B cell (primary cell): ENCODE data around the gene ZFR. TPM values are rescaled to one million over a fixed set of nuclear protein-coding genes. Genes with fewer than 3 reads are reported as not detected.

Experiments
- ATAC-seq: fragments of 200-7000 bp; cut with Tn5 transposase; one replicate; pipeline ENCODE4 v1.10.0; 2021; ENCODE audit warnings: low read depth, mild to moderate bottlenecking, moderate number of reproducible peaks, moderate library complexity
- CTCF ChIA-PET: fragments of 350-600 bp; sonication (Branson Sonifier 250); formaldehyde crosslinking; loops from one replicate; lab custom pipeline; 2021; ENCODE audit warnings: antibody characterized with exemption, inconsistent platforms; lab: Charles Lee
- POLR2A ChIA-PET: fragments of 350-600 bp; sonication (Branson Sonifier 250); formaldehyde crosslinking; loops from one replicate; lab custom pipeline; 2021; ENCODE audit warnings: antibody characterized with exemption; lab: Charles Lee
- DNase-seq: peaks from one replicate; pipeline ENCODE4 v3.0.0; 2013
- H2AFZ ChIP-seq: 2 replicates; pipeline ENCODE4 v1.6.1; 2012; ENCODE audit warnings: mild to moderate bottlenecking, low read depth, low read length; ENCODE audit not compliant: insufficient read depth, poor library complexity, severe bottlenecking
- H3K27ac ChIP-seq, 2 donors: 1 replicate in 1 of 2; 2 replicates in 1 of 2; pipeline ENCODE4 v1.5.1; 2012 to 2013; ENCODE audit warnings: low read length in 2 of 2, mild to moderate bottlenecking in 2 of 2, moderate library complexity in 1 of 2
- H3K27me3 ChIP-seq, 4 experiments: fragments of 200-600 bp in 1 of 4; sonication (generic) in 1 of 4; replicated peaks in 1 of 4; 1 replicate in 2 of 4; 2 replicates in 2 of 4; pipeline versions ENCODE4 v1.6.1 to v1.7.0; 2013 to 2016; ENCODE audit warnings: low read length in 3 of 4, mild to moderate bottlenecking in 2 of 4, mixed read lengths in 1 of 4, moderate library complexity in 1 of 4; ENCODE audit not compliant: insufficient read depth in 4 of 4, control insufficient read depth in 3 of 4; ENCODE audit errors: control extremely low read depth in 1 of 4
- H3K36me3 ChIP-seq, 2 experiments: replicated peaks in 1 of 2; 1 replicate in 1 of 2; 2 replicates in 1 of 2; pipeline versions ENCODE4 v1.6.1 to v1.7.1; 2013; ENCODE audit warnings: low read length in 1 of 2; ENCODE audit not compliant: insufficient read depth in 2 of 2, control insufficient read depth in 1 of 2; ENCODE audit errors: control extremely low read depth in 1 of 2, extremely low read depth in 1 of 2
- H3K4me1 ChIP-seq, 2 donors: fragments of 200-600 bp in 1 of 2; sonication (generic) in 1 of 2; 1 replicate in 1 of 2; 2 replicates in 1 of 2; pipeline versions ENCODE4 v1.5.1 to v1.6.1; 2013 to 2017; ENCODE audit warnings: low read length in 2 of 2; ENCODE audit not compliant: control insufficient read depth in 2 of 2, insufficient read depth in 2 of 2
- H3K4me2 ChIP-seq: replicated peaks from 2 replicates; pipeline ENCODE3; 2012; ENCODE audit warnings: mild to moderate bottlenecking, low read depth, low read length; ENCODE audit not compliant: poor library complexity, severe bottlenecking
- H3K4me3 ChIP-seq, 5 experiments: fragments of 200-600 bp in 1 of 5; sonication (generic) in 1 of 5; 1 replicate in 3 of 5; 2 replicates in 2 of 5; pipeline versions ENCODE4 v1.5.1 to v1.7.0; 2011 to 2016; ENCODE audit warnings: low read length in 4 of 5, mild to moderate bottlenecking in 4 of 5, low read depth in 2 of 5, control low read depth in 1 of 5, moderate library complexity in 1 of 5; ENCODE audit not compliant: insufficient read depth in 1 of 5; ENCODE audit errors: control extremely low read depth in 1 of 5, extremely low read depth in 1 of 5
- H3K79me2 ChIP-seq: fragments of 200-600 bp; sonication (generic); one replicate; pipeline ENCODE4 v1.6.0; 2016; ENCODE audit warnings: low read length; ENCODE audit not compliant: control insufficient read depth, insufficient read depth
- H3K9ac ChIP-seq: fragments of 200-600 bp; sonication (generic); 2 replicates; pipeline ENCODE4 v1.6.1; 2017; ENCODE audit warnings: mild to moderate bottlenecking, low read length, moderate library complexity
- H3K9me3 ChIP-seq, 3 donors: one replicate each; pipeline versions ENCODE4 v1.6.1 to v1.7.1; 2013; ENCODE audit warnings: low read length in 2 of 3; ENCODE audit not compliant: control insufficient read depth in 2 of 3, insufficient read depth in 1 of 3; ENCODE audit errors: control extremely low read depth in 1 of 3
- H4K20me1 ChIP-seq: 2 replicates; pipeline ENCODE4 v1.6.0; 2012; ENCODE audit warnings: mild to moderate bottlenecking, low read length; ENCODE audit not compliant: insufficient read depth, control insufficient read depth, poor library complexity, severe bottlenecking
- H3K27ac Mint-ChIP-seq: one replicate; pipeline ENCODE4 v1.8.0; 2021; ENCODE audit warnings: mixed read lengths
- H3K27me3 Mint-ChIP-seq: one replicate; pipeline ENCODE4 v1.8.0; 2021; ENCODE audit warnings: mixed read lengths
- H3K4me1 Mint-ChIP-seq: one replicate; pipeline ENCODE4 v1.8.0; 2021; ENCODE audit warnings: mixed read lengths
- H3K4me3 Mint-ChIP-seq: one replicate; pipeline ENCODE4 v1.8.0; 2021; ENCODE audit warnings: mixed read lengths
- H3K9me3 Mint-ChIP-seq: one replicate; pipeline ENCODE4 v1.8.0; 2022; ENCODE audit warnings: mixed read lengths; ENCODE audit not compliant: insufficient read depth
- EZH2 ChIP-seq: IDR thresholded peaks from 2 replicates; pipeline ENCODE4 v1.6.1; 2012; ENCODE audit warnings: borderline replicate concordance, low read depth, mild to moderate bottlenecking, moderate library complexity, low read length; ENCODE audit not compliant: insufficient read depth, poor library complexity, severe bottlenecking
- WGBS: methylation state at CpG from one replicate; pipeline ENCODE4 v1.1.5; 2013; ENCODE audit warnings: missing lambda C conversion rate; ENCODE audit not compliant: insufficient coverage; 5-methylcytosine and 5-hydroxymethylcytosine counted together
- intact Hi-C: fragments of 100-400 bp; cut with micrococcal nuclease; formaldehyde crosslinking; loops from one replicate; pipeline ENCODE4 v1.10.0; 2022
- polyA plus RNA-seq: library from polyadenylated mRNA; depleted of rRNA; stranded (reverse); fragments of >200 nt; gene quantifications from 2 replicates; pipeline ENCODE4 v1.2.3, GENCODE V29; 2012
- total RNA-seq, 2 donors: library from RNA; stranded (reverse); fragments of 120-200 nt in 1 of 2; gene quantifications; 1 replicate in 1 of 2; 2 replicates in 1 of 2; pipeline versions ENCODE4 v1.2.3 to v1.2.4, GENCODE V29; 2013 to 2022
- TF ChIP-seq, protein P1 (sequence below): fragments of 200-600 bp; IDR thresholded peaks from one replicate; pipeline ENCODE4 v1.8.0; 2022; ENCODE audit warnings: antibody characterized with exemption, mild to moderate bottlenecking

Gene ZFR
- total and polyA plus RNA-seq, 2 donors (not counting 1 experiment from before 2014, with no cell fraction given): 31.4 to 69.0 TPM

DNA sequence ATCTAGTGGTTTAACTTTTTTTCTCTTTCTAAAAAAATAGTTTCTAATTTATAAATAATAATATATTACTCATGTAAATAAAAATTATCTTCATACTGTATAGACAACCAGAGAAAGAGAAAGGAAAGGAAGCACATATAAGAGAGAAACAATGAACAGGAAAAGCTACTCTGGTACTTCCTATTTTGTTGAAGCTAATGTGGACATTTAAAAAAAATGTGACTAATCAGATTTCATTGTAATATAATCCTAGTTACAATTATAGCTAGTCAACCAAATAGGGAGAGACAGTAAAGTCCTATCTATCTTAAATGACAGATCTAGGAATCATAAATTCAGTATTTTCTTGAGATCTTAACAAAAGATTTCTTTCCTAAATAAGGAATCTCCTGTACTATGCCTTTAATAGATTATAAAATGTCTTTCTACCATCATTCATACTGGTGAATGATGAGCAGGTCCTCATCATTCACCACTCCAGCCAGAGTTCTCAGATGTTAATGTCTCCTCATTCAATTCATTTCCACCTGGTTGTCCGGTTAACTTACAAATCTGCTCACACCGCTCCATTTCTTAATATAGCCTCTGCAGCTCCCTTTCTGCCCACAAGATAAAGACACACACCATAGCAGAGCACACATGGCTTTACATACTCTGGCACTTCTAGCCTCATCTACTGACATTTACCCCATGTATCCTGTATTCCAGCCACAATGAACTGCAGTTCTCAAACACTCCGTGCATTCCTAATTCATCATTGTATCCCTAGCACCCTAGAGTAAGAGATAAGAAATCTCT, 30.9 kb downstream of the ZFR start:
- Histone ChIP-seq H3K36me3 (peaks cover 9 to 61% of the 10 kb centered on the region in 2 experiments), H3K9me3 (no peaks in the 10 kb centered on the region), H4K20me1 (peaks cover 23% of the 10 kb centered on the region), H3K4me3 (no peak overlapping the region), H3K9ac (no peak overlapping the region), H2AFZ (no peak overlapping the region), H3K4me2 (no peak overlapping the region), H3K79me2 (peaks cover 42% of the 10 kb centered on the region), H3K4me1 (no peaks in the 10 kb centered on the region), H3K27me3 (no peaks in the 10 kb centered on the region), H3K27ac (peak overlapping the region in 1 of 2 donors; percentile 49)
- H3K4me3 Mint-ChIP-seq: no peak overlapping the region
- CTCF ChIA-PET: interaction anchor here (1.9 kb wide), 1 partner anchor 176 kb away, joined by 10 read pairs; no protein-coding TSS in a partner anchor
- no peaks in the 10 kb centered on the region for H3K27me3 Mint-ChIP-seq
- ATAC-seq (no peak), DNase-seq (no peak)
- WGBS: 85% methylated on average over 2 of the region's 3 CpGs
- no peaks in the 10 kb centered on the region for H3K9me3 Mint-ChIP-seq
- POLR2A ChIA-PET: no interaction called here
- no peak for TF ChIP-seq EZH2
- TF ChIP-seq, protein P1, sequence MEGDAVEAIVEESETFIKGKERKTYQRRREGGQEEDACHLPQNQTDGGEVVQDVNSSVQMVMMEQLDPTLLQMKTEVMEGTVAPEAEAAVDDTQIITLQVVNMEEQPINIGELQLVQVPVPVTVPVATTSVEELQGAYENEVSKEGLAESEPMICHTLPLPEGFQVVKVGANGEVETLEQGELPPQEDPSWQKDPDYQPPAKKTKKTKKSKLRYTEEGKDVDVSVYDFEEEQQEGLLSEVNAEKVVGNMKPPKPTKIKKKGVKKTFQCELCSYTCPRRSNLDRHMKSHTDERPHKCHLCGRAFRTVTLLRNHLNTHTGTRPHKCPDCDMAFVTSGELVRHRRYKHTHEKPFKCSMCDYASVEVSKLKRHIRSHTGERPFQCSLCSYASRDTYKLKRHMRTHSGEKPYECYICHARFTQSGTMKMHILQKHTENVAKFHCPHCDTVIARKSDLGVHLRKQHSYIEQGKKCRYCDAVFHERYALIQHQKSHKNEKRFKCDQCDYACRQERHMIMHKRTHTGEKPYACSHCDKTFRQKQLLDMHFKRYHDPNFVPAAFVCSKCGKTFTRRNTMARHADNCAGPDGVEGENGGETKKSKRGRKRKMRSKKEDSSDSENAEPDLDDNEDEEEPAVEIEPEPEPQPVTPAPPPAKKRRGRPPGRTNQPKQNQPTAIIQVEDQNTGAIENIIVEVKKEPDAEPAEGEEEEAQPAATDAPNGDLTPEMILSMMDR: no peak
- no peak overlapping the region for H3K27ac Mint-ChIP-seq
- H3K4me1 Mint-ChIP-seq: peaks cover 9% of the 10 kb centered on the region
- intact Hi-C loops: no loop called here

DNA sequence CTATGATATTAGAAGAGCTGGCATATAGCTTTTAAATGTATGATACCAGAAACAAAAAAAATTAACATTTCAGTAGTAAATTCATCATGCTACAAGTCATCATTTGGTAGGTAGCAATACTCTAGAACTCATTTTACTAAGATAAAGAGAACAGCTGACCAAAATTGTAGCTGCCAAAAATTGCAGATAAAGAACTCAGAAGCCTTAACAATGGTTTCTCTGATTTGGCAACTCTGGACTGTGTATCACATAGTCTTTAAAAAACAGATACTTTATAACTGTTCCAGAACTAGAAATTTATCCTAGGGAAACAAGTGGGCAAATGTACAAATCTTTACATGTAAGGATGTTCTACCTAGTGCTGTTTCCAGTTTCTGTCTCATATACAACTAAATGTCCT, 33.9 kb downstream of the ZFR start:
- no peak overlapping the region for H3K4me3 ChIP-seq
- H3K27ac ChIP-seq: no peak overlapping the region
- no peak overlapping the region for H3K9ac ChIP-seq
- peaks cover 37% of the 10 kb centered on the region for H4K20me1 ChIP-seq
- Mint-ChIP-seq H3K27ac (no peak overlapping the region), H3K9me3 (no peaks in the 10 kb centered on the region), H3K4me1 (peaks cover 9% of the 10 kb centered on the region), H3K4me3 (no peak overlapping the region), H3K27me3 (no peaks in the 10 kb centered on the region)
- H3K9me3 ChIP-seq: no peaks in the 10 kb centered on the region
- no peaks in the 10 kb centered on the region for H3K4me1 ChIP-seq
- H3K4me2 ChIP-seq: no peak overlapping the region
- ATAC-seq (no peak), DNase-seq (no peak)
- H3K27me3 ChIP-seq: no peaks in the 10 kb centered on the region
- intact Hi-C loops: no loop called here
- TF ChIP-seq EZH2: no peak
- TF ChIP-seq, protein P1: no peak
- peaks cover 9 to 78% of the 10 kb centered on the region in 2 experiments for H3K36me3 ChIP-seq
- H2AFZ ChIP-seq: no peak overlapping the region
- H3K79me2 ChIP-seq: peaks cover 37% of the 10 kb centered on the region
- ChIA-PET POLR2A (no interaction called here), CTCF (interaction anchor here (0.7 to 1.4 kb wide), 3 partner anchors 178 to 187 kb away, joined by 3 to 6 read pairs (median 4); no protein-coding TSS in a partner anchor)
